Measurements from ENCODE around the gene KIAA1143. TPM values are rescaled to one million over a fixed set of nuclear protein-coding genes. Genes with fewer than 3 reads are reported as not detected.

KIAA1143 gene
- total and polyA plus RNA-seq, 2 of the 13 experiments (the other 11 are each of a cell fraction or from before 2014, with no cell fraction given) = 9.9 to 27.2 TPM

DNA sequence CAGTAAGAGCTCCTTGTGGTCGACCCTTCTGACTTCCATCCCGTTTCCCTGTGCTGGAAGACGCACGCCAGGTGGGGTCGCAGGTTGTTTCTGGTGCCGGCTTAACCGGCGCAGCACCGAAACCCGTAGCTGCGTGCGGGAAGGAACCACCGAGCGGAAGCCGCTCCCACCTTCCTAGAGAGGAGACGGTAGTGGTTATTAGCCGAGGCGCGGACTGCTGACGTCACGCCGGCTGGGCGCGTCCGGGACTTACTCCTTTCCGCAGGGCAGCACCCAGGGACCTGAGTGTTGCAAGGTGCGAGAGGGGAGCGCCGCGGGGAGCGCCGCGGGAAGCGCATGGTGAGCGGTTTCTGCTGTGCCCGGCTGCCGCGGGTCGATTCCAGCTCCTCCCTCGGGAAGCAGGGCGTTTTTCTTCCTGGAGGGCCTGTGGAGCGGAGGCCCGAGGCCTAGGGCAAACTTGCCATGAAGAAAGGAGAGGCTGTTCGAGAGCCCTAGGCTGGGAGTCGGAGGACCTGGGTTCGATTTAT lies 32.0 kb downstream of the KIAA1143 start, which contains the start of gene ZNF501 (continued):
- no peak for TF ChIP-seq ZNF343 (CRISPR knock-in tag; IDR thresholded peaks at IDR 0.05)
- TF ChIP-seq ZNF17 (CRISPR knock-in tag; IDR thresholded peaks at IDR 0.05) = no peak
- no peak for TF ChIP-seq TCF12 (IDR thresholded peaks at IDR 0.05)
- no peak for TF ChIP-seq TCF12 (CRISPR knock-in tag; IDR thresholded peaks at IDR 0.05)
- no peak for TF ChIP-seq ZFP36 (IDR thresholded peaks at IDR 0.05; ENCODE audit: borderline replicate concordance, low read depth, low read length, partially characterized antibody)
- TF ChIP-seq SNAPC4 (CRISPR knock-in tag; IDR thresholded peaks at IDR 0.05) = 0 out of 2 replicates have a peak, but pooled peaks have one; percentile 54
- TF ChIP-seq ATF3 (CRISPR knock-in tag; IDR thresholded peaks at IDR 0.05) = no peak
- peak; percentile 40 for TF ChIP-seq ZNF883 (CRISPR knock-in tag; IDR thresholded peaks at IDR 0.05; ENCODE audit: not compliant biosample characterization)
- TF ChIP-seq, protein P1, sequence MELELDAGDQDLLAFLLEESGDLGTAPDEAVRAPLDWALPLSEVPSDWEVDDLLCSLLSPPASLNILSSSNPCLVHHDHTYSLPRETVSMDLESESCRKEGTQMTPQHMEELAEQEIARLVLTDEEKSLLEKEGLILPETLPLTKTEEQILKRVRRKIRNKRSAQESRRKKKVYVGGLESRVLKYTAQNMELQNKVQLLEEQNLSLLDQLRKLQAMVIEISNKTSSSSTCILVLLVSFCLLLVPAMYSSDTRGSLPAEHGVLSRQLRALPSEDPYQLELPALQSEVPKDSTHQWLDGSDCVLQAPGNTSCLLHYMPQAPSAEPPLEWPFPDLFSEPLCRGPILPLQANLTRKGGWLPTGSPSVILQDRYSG (CRISPR knock-in tag; IDR thresholded peaks at IDR 0.05) = peak; percentile 89; the same call in 1 of the 2 replicates
- no peak for TF ChIP-seq MAFG (CRISPR knock-in tag; IDR thresholded peaks at IDR 0.05)
- no peak for TF ChIP-seq ZBTB10 (CRISPR knock-in tag; IDR thresholded peaks at IDR 0.05; ENCODE audit: borderline replicate concordance)
- no peak; the same call in 1 of the 2 replicates for TF ChIP-seq ZNF670 (CRISPR knock-in tag; IDR thresholded peaks at IDR 0.05; ENCODE audit: borderline replicate concordance)
- TF ChIP-seq, protein P2, sequence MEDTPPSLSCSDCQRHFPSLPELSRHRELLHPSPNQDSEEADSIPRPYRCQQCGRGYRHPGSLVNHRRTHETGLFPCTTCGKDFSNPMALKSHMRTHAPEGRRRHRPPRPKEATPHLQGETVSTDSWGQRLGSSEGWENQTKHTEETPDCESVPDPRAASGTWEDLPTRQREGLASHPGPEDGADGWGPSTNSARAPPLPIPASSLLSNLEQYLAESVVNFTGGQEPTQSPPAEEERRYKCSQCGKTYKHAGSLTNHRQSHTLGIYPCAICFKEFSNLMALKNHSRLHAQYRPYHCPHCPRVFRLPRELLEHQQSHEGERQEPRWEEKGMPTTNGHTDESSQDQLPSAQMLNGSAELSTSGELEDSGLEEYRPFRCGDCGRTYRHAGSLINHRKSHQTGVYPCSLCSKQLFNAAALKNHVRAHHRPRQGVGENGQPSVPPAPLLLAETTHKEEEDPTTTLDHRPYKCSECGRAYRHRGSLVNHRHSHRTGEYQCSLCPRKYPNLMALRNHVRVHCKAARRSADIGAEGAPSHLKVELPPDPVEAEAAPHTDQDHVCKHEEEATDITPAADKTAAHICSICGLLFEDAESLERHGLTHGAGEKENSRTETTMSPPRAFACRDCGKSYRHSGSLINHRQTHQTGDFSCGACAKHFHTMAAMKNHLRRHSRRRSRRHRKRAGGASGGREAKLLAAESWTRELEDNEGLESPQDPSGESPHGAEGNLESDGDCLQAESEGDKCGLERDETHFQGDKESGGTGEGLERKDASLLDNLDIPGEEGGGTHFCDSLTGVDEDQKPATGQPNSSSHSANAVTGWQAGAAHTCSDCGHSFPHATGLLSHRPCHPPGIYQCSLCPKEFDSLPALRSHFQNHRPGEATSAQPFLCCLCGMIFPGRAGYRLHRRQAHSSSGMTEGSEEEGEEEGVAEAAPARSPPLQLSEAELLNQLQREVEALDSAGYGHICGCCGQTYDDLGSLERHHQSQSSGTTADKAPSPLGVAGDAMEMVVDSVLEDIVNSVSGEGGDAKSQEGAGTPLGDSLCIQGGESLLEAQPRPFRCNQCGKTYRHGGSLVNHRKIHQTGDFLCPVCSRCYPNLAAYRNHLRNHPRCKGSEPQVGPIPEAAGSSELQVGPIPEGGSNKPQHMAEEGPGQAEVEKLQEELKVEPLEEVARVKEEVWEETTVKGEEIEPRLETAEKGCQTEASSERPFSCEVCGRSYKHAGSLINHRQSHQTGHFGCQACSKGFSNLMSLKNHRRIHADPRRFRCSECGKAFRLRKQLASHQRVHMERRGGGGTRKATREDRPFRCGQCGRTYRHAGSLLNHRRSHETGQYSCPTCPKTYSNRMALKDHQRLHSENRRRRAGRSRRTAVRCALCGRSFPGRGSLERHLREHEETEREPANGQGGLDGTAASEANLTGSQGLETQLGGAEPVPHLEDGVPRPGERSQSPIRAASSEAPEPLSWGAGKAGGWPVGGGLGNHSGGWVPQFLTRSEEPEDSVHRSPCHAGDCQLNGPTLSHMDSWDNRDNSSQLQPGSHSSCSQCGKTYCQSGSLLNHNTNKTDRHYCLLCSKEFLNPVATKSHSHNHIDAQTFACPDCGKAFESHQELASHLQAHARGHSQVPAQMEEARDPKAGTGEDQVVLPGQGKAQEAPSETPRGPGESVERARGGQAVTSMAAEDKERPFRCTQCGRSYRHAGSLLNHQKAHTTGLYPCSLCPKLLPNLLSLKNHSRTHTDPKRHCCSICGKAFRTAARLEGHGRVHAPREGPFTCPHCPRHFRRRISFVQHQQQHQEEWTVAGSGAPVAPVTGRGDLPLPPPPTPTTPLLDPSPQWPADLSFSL (CRISPR knock-in tag; IDR thresholded peaks at IDR 0.05) = no peak

Measured in HepG2 (cell line).